GM18870 (cell line): ENCODE measurements around the gene CADM2.
"Not testable (repeated sequence)": the region's sequence is repeated elsewhere in the genome, so short reads cannot be mapped to it uniquely, and the experiment has no call there.

ENCODE experiments used
- ATAC-seq: cut with Tn5 transposase; IDR thresholded peaks from one replicate; pipeline ENCODE4 v1.9.1; 2021; ENCODE audit warnings: moderate library complexity; ENCODE audit not compliant: unreplicated experiment

CADM2 gene

GRCh38 chr3:85890043-85890555 is 931.3 kb downstream of the CADM2 start:
- no peak for ATAC-seq

GRCh38 chr3:85903434-85903833 is 944.6 kb downstream of the CADM2 start:
- ATAC-seq = no peak

GRCh38 chr3:85912980-85913379 is 954.2 kb downstream of the CADM2 start:
- ATAC-seq = no peak

GRCh38 chr3:85922374-85922773 is 963.6 kb downstream of the CADM2 start:
- ATAC-seq = no peak

- no peak for ATAC-seq
These were observed 971.9 kb downstream of the CADM2 start for GRCh38 chr3:85930718-85931117.

DNA sequence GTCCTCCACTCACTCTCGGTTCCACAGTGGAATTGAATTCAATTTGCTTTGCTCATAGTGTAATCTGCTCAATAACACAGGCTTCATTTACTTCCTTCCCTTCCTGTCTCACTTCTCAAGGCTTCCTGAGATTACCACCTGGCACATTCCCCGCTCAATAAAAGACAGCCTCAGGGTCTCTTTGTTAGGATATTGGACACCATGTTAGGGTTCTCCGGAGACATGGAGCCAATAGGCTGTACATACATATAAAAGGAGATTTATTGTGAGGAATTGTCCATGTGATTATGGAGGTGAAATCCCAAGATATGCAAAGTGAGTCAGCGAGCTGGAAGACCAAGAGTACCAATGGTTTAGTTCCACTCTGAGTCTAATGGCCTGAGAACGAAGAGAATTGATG is 974.5 kb downstream of the CADM2 start:
- no peak for ATAC-seq

DNA sequence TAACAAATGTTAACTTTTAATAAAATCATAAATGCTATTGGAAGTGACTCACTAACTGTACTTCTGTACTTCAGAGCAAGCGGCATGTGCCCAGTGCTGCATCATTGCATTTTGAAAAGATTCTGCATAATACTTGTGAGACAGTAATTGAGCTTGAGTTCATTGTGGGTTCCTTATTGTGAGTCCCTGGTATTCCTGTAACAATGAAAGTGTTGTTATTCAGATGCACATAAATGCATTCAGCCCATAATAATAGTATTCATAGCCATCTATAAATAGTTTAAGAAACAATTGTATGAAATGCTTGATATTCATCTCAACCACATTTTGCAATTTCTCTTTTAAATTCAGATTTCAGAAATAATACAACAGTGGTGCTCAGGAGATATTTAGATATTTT is 976.4 kb downstream of the CADM2 start:
- no peak for ATAC-seq

- ATAC-seq = no peak
These were observed 980.3 kb downstream of the CADM2 start for GRCh38 chr3:85939074-85939482.

GRCh38 chr3:85950435-85950834 is 991.6 kb downstream of the CADM2 start:
- no peak for ATAC-seq

GRCh38 chr3:85960793-85961192 is 1002.0 kb downstream of the CADM2 start:
- no peak for ATAC-seq

DNA sequence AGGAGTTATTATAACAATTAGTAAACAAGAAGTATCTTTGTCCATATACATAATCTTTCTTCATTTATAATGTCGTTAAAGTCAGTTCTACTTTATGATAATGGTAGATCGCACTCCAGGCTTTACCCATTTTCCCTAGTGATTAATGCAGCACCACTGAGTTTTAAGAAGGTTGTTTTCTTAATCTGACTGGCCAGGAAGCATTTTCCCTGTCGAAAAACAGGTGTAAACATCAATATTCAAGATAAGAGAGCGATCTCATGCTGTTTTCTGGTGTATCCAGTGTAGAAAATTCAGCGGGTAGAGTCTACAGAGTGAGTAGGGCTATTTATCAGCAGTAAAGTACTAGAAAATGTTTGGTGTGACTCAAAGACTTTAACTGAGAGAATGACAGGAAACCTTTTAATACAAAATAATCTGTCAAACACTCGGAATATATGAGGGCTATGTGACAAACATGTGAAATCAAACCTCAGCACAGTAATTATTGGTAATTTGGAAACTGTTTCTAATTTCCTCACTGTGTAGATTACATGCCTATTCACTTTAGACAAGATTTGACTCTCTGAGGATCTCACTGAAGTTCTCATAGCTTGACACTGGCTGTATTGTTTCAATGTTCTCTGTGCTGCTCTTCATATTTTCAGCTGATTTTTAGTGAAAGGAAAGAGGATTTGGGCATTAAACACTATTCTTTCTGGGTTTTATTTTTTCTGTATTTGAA is 1019.0 kb downstream of the CADM2 start:
- no peak for ATAC-seq

- ATAC-seq = no peak
These were observed 1020.2 kb downstream of the CADM2 start for GRCh38 chr3:85979034-85979433.

- ATAC-seq = not testable (repeated sequence)
These were observed 1030.8 kb downstream of the CADM2 start for GRCh38 chr3:85989581-85989980.

- no peak for ATAC-seq
These were observed 1070.8 kb downstream of the CADM2 start for GRCh38 chr3:86029590-86029989.

DNA sequence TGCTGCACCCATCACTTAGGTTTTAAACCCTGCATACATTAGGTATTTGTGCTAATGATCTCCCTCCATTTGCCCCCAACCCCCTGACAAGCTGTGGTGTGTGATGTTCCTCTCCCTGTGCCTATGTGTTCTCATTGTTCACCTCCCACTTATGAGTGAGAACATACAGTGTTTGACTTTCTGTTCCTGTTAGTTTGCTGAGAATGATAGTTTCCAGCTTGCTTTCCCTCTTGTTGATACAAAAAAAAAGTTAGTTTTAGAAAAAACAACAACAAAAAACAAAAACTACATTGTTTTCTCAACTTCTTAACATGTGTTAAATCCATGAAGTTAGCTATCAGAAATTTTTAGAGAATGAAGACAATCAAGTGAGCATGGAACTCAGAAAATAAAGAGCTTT is 1079.1 kb downstream of the CADM2 start:
- ATAC-seq = no peak

DNA sequence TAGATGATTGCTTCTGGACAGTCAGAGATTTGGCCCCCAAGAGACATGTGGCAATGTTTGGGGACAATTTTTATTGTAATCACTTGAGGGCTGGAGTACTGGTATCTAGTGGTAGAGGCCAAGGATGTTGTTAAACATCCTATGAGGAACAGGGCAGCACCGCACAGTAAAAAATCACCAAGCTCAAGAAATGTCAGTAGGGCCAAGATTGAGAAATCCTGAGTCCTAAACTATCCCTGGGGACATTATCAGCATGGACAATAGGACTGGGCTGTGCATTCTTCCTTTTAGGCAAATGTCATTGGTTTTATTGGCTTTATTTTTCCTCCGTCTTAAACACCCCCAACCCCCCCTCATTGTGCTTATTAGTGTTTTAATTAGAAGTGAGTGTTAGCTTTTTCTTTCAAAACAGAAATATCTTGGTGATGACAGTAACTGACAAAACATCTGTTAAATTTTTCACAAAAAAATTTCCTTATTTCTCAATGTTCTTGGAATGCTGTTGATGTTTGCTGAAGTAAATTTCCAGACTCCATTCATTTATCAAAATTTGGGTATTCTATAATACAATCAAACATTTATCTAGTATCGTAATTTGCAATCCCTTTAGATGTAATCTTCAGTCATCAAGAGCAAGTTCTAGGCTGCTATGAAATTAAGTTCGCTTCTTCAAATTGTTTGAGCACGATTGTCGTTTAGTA is 1087.8 kb downstream of the CADM2 start:
- ATAC-seq = no peak

GRCh38 chr3:86047161-86047560 is 1088.4 kb downstream of the CADM2 start:
- ATAC-seq = no peak

DNA sequence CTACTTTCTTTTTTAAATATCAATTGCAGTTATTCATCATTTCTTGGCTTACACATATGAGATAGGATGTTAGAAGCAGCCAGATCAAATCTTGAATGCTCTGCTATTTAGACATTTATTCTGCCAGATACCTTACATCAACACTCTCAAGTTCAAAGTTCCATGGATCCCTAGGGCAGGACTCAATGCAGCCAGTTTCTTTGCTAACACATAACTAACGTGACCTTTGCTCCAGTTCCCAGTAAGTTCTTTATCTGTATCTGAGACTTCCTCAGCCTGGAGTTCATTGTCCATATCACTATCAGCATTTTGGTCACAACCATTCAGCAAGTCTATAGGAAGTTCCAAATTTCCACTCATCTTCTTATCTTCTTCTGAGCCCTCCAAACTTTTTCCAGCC is 1092.3 kb downstream of the CADM2 start:
- ATAC-seq = no peak

GRCh38 chr3:86056032-86056431 is 1097.2 kb downstream of the CADM2 start:
- no peak for ATAC-seq

DNA sequence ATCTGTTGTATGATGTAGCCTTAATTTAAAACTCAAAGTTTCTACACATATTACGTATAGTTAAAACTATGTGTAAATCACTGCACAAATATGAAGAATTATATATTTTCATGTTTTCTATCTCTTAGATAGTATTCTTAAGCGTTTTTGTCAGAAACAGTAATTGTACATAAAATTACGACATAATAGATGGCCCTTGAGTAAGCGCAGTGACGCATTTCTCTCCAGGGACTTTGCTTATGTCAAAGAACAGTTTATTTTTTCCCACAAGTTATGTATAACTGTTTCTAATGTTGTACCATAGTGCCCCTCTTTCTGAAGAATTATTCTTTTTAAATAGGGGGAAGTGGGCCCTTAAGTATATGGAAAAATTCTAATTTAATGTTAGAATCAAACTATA is 1098.2 kb downstream of the CADM2 start:
- ATAC-seq = no peak

- ATAC-seq = no peak
These were observed 1115.0 kb downstream of the CADM2 start for GRCh38 chr3:86073799-86074198.

DNA sequence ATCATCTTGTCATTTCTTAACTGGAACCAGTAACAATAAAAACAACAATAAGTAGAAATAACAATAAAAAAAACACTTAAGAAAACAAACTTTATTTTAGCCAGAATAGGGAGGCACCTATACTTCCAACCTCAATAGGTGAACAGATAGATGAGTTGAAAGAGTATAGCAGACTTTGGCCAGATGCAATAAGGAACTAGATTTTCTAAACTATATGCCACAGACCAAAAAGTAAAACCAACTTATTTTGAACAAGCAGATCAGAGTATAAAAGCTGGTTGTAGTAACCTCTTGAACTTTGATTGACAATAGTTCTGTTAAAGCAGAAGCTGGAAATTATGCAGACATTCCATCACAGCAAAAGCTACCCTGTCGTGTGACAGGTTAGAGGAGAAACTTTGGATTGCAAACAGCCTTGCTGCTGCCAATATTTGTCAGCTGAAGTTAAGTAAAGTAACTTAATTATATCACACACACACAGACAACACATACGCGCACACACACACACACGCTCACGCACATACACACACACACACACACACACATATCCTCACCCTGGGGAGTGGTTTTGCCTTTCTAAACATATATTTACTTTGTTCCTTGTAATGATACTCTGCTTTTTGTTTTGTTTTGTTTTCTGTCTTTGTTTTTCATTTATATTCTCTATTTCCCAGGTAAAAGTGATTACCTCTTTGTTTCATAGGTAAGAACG is 1128.5 kb downstream of the CADM2 start:
- no peak for ATAC-seq
